HK-2 (cell line): ENCODE data around the gene LRRC7.
"Not testable (repeated sequence)": the region's sequence is repeated elsewhere in the genome, so short reads cannot be mapped to it uniquely, and the experiment has no call there.

ENCODE experiments used
- DNase-seq: peaks from one replicate; pipeline ENCODE4 v3.0.0-alpha.2; 2018; ENCODE audit not compliant: unreplicated experiment

The LRRC7 gene

DNA sequence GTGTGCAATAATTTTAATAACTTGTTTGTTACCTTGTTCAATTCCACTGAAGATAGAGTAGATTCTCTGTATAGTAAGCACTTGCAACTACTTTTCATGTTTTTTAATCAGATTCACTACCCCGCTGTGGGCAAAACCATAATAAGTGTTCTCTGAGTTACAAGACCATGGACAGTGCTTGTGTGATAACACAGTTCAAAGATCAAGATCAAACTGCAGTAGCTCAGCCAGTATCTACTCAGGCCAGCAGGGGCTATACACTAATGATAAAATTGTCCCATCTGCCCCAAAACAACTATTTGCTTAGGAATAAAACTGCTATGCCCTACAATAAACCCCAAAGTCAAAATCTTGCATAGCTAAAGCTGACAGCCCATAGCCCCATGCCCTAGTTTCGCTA lies 129.6 kb downstream of the LRRC7 start:
- no peak for DNase-seq

- peak; percentile 15 for DNase-seq
Observed at GRCh38 chr1:69700770-69701169, 133.0 kb downstream of the LRRC7 start.

DNA sequence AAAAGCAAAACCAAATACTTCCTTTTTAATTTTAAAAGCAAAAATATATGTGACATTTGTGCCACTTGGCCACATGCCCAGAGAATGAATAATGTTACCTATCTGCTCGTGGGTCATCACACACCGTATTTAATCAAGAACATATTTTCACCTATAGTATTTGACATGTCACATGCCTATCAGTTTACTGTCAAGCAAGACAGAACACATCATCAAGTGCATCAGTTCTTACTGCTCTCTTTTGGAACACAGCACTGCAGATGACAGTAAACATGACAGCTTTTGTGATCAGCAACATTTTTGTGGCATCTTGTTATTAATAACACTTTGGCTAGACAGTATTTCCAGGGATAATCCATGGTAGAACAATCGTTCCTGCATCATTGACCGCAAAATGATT lies 134.4 kb downstream of the LRRC7 start:
- no peak for DNase-seq

DNA sequence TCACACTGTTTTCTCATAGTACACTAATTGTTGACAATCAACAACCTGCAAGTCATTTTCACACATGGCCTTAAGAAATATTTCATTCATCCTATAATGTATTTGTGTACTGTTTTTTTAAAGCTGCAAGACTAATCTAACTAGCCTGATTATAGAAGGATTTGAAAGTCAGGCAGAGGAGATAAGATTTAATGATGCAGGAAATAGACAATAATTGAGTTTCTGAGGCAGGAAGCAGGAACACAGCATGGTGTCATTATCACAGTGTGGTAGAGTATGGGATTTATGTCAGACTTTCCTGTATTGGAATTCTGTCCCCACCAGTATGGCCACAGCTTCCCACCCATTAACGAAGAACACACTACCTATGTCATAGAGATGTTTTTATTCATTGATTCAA lies 138.8 kb downstream of the LRRC7 start:
- no peak for DNase-seq

DNA sequence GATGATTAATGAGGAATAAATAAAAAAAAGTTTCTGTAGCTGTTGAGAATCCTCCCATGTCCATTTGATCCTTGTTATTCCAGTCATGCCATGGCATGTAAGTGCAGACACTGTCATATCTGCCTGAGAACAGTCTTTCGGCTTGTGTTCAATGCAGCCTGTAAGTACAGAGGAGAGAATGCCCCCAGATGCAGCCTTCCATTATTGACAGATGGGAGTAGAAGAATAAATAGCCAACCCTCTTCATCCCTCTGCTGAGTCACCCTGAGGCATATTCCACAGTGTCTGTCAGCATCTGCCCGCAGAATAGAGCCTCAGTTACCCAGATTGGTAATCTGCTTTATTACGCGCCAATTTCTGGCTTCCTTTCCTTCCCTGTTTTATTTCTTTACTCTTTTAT lies 139.4 kb downstream of the LRRC7 start:
- DNase-seq: no peak

DNA sequence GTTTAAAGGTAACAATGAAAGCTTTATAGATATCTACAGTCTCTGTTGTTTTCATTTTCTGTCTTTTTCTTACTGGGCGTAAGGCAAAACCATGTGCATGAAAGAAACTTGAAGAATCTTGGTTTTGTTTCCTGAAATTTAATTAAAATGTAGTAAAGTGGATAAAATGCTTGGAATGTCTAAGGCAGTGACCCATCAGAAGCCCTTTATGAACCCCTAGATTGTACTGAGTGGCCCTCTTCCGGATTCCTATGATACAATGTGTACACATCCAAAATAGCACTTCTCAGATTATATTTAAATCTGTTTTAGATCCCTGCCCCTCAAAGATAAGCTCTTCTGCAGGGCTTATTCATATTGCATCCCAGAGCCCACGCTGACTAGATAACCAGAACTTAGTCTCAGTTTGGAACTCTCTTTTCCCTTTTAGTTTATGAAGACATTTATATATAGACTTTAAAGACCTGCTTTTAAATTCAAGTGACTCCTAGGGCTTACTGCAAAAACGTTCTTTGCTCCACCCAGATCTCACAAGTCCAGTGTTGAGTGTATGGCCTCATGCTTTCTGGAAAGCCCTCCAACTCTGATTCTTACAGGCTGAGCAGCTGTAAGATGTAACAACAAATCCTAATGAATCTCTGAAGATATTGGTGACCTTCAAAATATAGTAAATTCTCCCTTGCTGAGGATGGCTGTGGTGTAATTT lies 142.9 kb downstream of the LRRC7 start:
- no peak for DNase-seq

- no peak for DNase-seq
Observed at GRCh38 chr1:69711190-69711930, 143.6 kb downstream of the LRRC7 start.

DNA sequence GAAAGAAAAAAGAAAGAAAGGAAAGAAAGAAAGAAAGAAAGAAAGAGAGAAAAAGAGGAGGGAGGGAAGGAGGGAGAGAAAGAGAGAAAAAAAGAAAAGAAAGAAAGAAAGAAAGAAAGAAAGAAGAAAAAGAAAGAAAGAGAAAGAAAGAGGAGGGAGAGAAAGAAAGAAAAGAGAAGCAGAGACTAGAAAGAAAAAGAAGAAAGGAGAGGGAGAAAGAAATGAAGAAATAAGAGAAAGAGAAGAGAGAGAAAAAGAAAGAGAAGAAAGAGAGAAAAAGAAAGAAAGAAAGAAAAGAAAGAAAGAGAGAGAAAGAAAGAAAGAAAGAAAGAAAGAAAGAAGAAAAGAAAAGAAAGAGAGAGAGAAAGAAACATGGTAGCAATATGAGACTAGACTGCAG lies 150.1 kb downstream of the LRRC7 start:
- DNase-seq: not testable (repeated sequence)

DNA sequence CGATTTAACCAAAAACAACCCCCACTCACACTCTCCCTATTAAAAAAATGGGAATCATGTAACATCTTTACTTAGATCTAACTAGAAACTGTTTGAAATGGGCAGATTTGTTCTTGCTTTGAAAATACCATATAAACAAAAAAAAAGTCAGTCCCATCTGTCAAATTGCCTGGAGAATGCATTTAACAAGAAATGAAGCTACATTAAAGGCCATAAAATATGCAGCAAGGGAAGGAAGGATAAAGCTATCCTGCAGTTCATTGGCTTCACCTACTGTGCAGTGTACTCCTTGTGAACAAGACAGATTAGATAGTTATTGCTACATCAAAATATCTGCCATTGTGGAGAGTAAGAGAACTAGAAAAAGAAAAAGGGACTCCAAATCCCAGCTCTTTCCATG lies 160.5 kb downstream of the LRRC7 start:
- DNase-seq: no peak

GRCh38 chr1:69733061-69733460 lies 165.3 kb downstream of the LRRC7 start:
- no peak for DNase-seq

DNA sequence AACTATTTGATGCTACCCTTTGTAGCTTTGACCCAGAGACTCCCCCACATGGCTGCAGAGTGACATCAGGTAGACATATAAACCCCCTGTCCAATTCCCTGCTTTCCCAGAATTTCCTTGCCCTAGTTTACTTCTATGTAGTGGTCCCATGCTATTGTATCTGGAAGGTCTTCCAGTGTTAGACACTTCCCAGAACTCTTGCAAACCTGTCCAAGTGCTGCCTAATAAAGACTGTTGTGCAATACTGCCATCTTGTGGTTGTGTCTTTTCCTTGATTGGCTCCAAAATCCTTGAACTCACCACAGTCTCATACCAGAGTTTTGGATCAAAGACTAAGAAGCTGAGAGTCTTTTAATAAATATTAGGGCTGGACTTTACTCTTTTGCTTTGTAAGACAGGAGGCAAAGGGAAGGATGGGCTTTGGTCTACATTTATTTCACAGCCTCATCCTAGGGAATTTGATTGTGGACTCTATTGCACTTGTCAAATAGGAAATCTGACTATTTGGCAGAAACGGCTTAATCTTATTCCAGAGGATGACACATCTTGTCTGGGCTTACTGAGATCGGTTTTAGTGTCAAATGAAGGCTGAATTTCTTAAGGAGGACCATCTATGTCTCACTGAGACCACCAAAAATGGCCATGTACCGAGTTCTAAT lies 169.9 kb downstream of the LRRC7 start:
- DNase-seq: peak; percentile 20

- DNase-seq: no peak
Observed at GRCh38 chr1:69738458-69739250, 170.9 kb downstream of the LRRC7 start.

GRCh38 chr1:69739251-69739605 lies 171.5 kb downstream of the LRRC7 start:
- DNase-seq: no peak

- DNase-seq: no peak
Observed at GRCh38 chr1:69743146-69743545, 175.4 kb downstream of the LRRC7 start.

- DNase-seq: no peak
Observed at GRCh38 chr1:69744381-69744780, 176.7 kb downstream of the LRRC7 start.

DNA sequence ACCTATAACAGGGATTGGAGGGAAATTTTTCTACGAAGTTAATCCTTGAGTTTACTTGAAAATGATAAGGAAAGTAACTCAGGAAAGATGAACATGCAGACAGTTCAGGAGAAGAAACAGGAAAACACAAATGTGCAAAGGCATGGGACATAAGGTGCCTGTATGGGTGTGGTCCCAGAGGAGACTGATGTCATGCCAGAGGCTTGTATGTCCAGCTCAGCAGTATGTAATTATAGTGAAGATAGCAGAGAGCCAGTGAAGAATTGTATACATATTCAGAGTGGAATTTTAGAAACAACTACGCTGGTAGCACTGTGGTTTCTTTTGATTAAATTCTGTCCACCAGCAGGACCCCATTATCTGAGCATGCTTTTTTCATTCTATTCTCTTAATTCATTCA lies 179.5 kb downstream of the LRRC7 start:
- DNase-seq: no peak

DNA sequence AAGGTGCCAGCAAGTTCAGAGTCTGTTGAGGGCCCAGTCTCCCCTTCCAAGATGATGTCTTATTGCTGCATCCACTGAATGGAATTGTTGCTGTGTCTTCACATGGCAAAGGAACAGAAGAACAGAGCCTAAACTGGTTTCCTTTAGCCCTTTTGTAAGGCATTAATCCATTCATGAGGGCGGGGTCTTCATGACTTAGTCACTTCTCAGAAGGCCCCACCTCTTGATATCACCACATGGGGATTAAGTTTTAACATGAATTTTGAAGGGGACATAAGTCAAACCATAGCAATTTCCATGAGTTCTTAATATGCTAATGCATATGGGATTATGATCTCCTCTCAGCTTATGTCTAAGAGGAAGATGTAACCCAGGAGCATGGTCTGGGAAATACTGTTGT lies 182.9 kb downstream of the LRRC7 start:
- no peak for DNase-seq

DNA sequence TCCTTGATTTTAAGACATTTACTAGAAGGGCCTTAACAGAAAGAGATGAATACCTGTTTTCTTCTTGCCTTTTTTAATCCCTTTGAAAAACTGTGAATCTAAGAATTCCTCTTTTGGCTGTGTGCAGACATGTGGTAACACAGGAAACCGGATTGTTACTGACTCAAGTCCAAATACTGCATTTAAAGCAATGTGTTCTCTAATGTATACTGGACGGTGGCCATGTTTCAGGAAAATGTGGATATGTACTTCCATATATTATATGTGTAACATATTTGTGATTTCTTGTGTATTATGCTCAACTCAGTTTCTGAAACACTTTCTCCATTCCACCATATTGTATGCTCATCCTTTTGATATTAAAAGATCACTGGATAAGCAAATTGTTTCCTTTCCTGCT lies 185.1 kb downstream of the LRRC7 start:
- DNase-seq: no peak

- DNase-seq: no peak
Observed at GRCh38 chr1:69754521-69754920, 186.8 kb downstream of the LRRC7 start.

- DNase-seq: no peak
Observed at GRCh38 chr1:69755647-69756046, 187.9 kb downstream of the LRRC7 start.

DNA sequence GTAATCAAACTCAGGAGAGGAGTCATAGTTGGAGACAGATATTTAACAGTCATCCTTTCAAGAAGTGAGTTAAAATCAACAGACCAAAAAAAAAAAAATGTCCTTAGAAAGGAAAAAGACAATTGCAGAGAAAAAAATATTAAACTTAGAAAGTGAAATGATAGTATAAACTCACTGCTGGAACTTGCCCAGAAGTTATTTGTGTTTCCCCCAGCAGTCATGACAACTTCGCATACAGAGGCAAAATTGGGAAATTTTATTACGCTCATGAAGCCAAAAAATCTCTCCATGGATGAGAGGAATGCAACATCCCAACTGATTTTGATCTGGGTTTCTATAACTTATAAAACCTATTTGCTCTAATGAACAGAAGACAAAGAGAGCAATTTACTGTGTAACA lies 198.2 kb downstream of the LRRC7 start:
- no peak for DNase-seq

- DNase-seq: no peak
Observed at GRCh38 chr1:69766431-69767180, 198.9 kb downstream of the LRRC7 start.
